ENCODE data around the gene MSANTD7.

GRCh38 chr10:14876764-14877163 is 38.7 kb downstream of the MSANTD7 start:
- TF ChIP-seq POLR2A (IDR thresholded peaks at IDR 0.05) (no peak), CTCF (IDR thresholded peaks at IDR 0.05) (no peak)

Measured in suprapubic skin (tissue), 3 donors.